Stimulated activated CD4-positive, alpha-beta T cell treated with anti-CD3 and anti-CD28 coated beads, Interleukin-4, amount 100 ng/mL, for 48 hours (primary cell): ENCODE results near the gene ADARB2.

Source experiments
- DNase-seq, 2 donors: peaks; one replicate each; pipeline ENCODE4 v3.0.0-alpha.2; 2020; ENCODE audit warnings: low read depth in 2 of 2

ADARB2 gene

DNA sequence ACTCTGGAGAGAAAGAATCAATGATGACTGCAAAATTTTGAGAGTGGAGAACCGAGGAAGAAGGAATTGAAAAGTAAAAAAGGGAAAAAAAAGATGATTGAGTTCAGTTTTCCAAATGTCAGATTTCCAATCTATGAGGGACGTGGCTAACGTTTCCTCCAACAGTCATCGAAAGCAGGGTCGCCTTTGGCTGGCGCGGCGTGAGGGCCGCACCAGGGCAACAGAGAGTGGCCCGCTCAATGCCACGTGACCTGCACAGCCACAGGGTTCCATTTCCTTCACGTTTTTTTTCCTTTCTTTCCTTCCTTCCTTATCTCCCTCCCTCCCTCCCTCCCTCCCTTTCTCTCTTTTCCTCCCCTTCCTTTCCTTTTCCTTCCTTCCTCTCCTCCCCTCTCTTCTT, 579.3 kb downstream of the ADARB2 start:
- DNase-seq: no peak

DNA sequence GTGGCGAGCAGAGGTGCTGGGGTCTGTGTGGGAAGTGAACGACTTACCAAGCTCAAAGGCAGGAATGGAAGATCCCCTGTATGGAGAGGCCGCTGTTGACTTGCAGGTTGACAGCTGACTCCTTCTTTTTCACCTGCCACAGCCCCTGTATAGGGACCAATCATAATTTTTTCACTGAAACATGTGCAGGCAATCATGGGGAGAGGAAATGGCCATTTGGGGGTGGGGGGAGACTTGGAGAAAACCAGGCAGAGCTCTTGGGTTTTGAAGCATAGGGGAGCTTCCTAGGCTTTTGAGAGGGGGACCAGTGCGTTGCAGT, 579.8 kb downstream of the ADARB2 start:
- DNase-seq: no peak

DNA sequence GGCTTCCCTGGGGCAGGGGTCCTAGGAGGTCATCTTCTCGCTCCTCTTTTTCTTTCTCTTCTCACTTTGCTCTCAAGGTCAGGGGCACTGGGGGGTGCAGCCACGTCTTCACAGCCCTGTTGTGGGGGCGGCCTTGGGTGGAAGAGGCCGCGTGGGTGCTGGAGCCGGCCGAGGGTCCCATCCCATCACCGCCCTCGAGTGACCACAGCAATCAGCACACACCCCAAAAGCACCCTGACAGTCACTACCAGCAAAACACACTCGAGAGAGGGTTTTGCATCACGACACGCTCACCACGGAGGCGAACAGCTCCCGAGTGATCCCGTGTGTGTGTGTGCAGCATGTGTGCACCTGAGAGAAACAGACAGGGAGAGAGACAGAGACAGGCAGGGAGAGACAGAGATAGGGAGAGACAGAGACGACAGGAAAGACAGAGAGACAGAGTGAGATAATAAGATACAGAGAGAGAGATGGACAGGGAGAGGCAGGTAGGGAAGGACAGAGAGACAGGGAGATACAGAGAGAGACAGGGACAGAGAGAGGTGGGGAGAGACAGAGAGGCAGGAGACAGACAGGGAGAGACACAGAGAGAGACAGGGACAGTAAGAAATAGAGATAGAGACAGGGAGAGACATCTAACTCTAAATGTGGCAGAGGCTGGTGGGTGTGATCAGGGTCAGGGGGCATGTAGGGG, 580.3 kb downstream of the ADARB2 start:
- no peak for DNase-seq

DNA sequence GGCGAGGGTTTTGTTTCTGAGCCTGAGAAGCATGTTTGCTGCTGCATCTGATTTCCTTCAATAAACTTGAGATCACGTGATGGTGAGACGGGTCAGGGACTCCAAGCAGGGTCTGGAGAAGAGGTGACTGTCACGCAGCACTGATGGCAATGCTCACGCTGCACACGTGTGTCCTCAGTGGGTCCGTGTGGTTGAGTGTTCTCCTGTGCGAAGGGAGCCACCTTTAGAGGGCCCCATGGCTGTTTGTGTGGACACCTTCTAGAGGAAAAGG, 580.8 kb downstream of the ADARB2 start:
- DNase-seq: no peak

DNA sequence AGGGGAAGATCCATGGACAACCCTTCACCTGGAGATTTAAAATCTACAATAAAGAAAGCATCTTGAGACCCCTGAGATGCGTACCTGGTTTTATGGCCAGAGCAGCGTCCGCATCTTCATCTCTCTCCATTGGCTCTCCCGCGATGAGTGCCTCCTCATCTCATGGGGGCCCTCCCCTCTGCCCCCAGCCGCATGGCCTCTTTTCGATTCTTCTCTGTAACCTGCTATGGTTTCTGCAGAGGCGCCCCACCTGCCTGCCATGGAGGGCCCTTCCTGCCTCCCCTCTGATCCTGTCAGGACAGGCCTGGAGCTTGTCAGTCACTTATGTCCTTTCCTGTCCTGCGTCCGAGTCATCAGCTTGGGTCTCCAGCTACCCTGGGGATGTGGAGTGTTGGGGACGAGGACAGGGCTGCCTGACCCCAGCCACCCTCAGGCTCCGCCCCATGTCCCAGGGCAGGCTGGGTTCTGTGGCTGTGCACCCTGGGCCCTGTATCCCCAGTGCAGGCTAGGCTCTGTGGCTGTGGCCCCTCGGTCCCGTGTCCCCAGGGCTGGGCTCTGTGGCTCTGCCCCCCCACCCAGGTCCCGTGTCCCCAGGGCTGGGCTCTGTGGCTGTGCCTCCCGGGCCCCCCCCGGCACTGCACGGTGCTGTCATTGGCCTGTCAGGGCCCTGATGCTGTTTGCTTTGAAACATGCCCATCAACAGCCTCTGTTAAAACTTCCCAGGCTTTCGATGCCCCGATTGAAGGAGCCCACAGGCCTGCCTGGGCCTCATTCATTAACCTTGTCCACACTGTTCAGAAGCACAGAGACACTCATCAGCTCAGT, 581.3 kb downstream of the ADARB2 start:
- no peak for DNase-seq

DNA sequence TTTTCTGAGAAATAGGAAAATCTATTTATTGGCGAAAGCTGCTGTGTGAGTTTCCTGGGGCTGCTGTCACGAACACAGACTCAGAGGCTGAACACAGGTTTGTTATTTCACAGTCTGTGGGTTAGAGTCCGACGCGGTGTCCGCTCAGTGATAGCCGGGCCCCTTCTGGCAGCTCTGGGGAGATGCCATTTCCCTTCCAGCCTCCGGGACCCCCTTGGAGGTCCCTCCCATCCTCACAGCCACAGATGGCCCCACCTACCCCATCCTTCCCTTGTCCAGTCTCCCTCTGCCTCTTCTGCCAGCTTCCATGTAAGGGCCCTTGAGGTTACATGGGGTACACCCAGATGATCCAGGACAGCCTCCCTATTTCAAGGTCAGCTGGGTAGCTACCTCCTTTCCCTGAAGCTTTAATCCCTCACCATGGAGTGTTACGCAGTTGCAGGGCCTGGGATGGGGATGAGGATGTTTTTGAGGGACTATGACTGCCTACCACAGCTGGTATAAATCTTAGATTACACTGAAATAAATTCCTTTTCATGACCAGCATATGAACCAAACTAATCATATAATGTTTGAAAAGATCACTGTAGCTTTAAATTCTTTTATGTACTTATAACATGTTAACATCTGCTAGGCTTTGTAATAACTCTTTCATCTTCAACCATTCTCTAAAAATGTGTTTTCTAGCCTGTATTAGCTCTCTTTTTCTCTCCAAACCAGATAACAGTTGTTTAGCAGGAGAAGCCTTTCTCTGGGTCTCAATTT, 582.6 kb downstream of the ADARB2 start:
- DNase-seq: no peak

DNA sequence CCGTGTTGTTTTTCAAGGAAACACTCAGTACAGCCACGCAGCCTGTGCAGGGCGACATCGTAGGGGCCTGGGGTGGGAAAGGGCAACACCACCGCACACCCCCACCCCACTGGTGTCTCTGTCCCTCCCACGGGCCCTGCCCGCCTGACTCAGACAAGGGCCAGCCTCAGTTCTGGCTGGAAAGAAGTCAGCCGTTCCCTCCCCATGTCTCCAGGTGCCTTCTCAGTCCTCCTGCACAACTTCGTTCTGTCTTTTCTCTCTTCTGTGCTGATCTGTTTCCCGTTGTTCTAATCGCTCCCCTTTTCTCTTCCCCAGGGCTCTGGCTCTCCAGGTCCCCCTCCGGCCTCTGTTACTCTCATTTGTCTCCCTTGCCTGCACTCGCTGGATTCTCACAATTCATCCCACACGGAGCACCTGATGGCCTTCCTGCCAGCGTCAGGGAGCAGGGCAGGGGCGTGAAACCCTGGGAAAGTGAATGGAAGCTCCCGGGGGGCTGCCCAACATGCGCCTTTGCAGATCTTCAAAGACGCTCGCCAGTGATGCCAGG, 583.4 kb downstream of the ADARB2 start:
- no peak for DNase-seq

DNA sequence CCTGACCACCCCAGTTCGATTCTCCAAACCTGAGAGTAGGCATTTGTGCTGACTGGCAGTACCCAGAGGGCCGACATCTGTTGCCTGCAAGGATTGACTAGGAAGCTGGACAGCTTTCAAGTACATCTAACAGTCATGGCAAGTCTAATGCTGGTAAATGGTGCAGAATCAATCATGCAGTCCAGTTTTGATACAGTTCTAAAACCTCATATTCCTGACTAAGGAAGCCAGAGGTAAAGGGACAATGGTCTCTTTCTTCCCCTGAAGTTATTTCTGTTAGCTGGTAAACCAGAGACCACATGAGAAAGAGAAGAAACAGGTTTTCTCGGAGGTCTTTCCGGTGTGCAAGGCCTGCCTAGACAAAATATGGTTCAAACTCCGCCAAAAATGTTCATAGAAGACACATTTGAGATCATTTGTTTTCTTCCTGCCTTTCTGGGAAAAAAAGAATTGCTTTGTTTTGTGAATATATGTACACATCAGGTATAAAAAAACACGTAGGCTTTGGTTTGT, 584.0 kb downstream of the ADARB2 start:
- DNase-seq: no peak

DNA sequence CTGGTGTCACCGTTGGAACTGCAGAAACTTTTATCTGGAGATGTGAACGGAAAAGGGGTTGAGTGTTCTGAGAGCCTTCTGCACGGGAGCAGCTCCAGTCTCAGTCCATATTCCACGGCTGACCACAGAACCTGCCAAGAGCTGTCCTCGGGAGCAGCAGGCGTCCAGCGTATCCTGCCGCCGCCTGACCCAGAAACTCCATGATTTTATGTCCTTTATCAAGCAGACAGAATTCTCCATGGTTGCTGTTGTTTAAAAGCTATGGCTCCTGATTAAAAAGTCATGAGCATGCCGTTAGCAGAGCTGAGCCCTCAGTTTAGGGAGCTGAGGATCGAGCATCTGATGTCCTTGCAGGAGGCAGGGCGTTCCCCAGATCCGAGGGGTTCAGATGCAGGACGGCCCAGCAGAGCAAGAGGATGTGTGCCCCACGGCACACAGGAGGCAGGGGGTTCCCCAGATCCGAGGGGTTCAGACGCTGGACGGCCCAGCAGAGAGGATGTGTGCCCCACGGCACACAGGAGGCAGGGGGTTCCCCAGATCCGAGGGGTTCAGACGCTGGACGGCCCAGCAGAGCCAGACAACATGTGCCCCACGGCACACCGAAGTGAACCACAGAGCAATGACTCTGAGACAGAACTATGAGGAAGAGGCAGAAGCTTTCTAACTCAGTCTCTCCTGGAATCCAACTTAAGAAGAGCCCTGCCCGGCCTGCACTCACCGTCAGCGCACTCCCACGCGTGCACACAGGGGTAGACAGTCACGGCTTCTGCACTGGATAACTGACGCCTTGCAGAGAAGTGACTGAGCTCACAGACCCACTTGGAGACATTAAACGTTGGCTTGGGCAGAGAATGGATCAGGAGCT, 584.7 kb downstream of the ADARB2 start:
- no peak for DNase-seq

DNA sequence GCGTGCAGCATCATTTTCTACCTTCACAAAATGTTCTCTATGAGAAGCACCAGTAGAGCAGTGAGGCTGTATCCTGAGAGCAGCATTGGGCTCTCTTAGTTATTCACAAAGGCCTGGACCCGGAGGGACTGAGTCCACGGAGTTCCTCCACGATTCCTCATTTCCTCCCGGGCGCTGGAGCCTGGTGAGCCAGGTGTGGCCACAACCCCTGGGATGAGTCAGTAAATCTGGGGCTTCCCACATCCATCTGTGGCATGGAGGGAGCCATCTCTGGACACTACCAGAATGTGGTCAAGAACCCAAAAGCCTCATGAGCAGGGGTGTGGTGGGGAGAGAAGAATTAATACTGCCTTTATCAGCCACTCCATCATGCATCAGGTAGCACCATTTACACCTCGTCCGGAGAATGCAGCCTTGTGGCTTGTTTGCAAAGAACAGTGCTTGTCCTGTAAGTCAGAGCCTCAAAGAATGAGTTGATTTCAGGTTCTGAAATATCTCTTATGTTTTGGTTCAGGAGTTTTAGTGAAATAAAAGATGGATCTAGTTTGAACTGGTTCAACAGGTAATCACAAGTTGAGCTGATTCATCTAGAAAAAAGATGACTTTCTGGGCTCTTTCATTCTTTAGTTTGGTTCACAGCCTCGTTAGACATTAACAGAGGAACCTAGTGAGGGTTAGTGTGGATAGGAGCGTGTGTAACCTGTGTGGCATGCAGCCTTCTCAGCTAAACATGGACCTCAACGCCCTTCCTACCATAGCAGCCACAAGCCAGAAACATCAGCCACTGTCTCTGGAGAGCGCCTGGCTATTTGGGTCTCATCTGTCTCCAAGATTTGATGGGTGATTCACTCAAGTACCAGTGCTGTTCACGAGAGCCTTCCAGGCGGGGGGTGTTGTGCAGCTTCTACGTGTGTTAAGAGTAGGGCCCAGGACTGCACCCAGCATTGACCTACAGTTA, 586.0 kb downstream of the ADARB2 start:
- DNase-seq: no peak

DNA sequence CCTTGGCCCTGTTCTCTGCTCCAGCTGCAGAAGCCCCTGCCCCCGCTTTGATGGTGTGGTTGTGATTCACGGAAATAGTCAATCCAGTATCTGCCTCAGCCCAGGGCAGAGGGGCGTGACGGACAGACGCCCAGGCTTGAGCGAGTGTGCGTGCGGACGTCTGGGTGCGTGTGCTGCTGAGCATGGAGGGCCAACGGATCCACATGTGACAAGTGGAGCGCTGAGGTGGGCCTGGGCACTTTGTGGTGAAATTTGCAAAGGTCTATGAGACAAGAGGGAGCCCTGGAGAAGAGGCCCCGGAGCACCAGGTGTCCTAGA, 586.7 kb downstream of the ADARB2 start:
- DNase-seq: no peak

DNA sequence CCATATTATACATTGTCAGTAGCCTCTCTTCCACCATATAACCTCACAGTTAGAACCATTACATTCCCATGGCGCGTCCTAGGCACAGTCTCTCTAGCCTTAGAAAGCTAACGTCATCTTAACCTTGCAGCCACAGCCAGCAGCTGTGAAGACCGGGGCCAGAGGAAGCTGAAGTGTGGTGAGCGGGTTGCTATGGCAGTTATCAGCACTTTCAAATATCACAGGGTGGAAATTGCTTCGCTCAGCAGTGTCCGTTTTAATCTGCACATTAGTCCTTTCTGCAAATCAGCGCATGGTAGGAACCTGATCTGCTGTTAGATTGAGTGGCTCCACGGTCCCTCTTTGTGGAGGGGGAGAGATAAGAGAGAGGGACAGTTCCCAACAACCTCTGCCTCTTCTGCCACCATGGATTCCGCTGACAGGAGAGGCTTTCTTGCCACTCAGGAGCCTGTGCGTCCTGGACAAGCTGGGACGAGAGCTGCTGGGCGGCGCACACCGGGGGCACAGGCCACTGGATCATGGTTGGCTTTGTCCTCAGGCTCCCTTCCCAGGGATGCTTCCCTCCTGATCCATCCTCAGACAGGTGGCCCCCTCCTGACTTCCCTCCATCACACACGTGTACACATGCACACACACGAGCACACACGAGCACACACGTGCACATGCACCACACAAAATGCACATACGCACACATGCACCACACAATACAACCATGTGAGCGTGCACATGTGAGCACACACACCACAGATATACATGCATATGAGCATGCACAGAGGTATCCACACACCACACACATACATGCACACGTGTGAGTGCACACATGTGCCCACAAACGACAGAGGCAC, 587.3 kb downstream of the ADARB2 start:
- peak in 1 of 2 donors; percentile 5 for DNase-seq

DNA sequence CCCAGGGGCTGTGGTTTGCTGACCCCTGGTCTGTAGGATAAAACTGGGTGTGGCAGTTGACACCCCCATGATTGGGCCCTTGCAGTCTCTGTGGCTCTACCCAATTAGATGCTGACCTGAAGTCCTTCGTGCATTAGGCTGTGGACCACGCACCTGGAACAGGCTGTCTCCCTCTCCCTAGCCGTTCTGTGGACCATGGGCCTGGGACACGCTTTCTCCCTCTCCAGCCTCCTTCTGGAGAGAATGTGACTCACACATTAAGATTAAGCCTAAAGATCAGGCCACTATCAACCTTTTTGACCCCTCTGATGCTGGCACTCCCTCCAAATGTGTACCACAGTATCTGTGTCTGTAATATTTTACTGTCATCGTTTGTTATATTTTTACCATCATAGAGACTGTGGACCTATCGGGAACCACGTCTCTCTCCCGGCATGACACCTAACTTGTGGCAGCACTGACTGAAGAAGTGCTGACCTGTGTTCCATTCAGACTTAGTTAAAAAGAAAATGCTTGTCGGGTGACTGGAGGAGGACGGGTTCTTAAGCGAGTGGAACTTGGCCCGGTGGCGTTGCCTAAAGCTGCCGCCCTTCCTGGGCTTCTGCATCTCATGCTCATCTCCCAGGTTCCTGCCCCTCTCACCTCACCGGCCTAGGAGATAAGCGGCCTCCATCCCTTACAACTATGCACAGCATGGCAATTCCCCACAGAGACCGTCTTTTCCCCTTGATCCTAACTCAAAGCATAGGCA, 588.3 kb downstream of the ADARB2 start:
- no peak for DNase-seq

DNA sequence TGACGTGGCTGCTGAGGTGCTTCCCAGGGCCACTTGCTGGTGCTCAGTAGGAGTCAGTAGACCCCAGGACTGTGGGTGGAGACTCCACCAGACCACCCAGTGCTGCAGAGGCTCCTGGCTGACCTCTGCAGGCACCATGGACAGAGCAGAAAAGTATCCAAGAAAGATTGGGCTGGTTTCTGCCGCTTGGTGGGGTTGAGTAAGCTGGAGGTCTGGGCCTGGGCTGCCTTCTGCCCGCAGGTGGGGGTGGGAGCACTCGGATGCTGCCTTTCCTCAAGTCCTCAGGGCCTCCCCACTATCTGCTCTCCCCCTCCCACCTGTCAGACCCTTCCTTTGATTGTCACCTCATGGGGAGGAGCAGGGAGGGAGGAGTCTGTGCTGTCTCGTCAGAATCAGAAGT, 589.5 kb downstream of the ADARB2 start:
- DNase-seq: no peak

DNA sequence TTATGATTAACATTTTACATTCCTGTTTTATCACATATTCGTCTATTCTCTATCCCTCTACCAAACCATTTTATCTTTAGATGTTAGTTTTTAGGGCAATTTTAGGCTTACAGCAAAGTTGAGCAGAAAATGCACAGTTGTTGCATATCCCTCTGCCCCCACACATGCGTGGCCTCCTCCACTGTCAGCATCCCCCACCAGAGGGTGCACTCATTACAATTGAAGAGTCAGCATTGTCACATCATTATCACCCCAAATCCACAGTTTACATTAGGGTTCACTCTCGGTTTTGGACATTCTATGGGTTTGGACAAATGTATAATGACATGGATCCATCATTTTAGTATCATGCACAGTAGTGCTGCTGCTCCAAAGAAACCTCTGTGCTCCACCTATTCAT, 594.7 kb downstream of the ADARB2 start:
- no peak for DNase-seq

DNA sequence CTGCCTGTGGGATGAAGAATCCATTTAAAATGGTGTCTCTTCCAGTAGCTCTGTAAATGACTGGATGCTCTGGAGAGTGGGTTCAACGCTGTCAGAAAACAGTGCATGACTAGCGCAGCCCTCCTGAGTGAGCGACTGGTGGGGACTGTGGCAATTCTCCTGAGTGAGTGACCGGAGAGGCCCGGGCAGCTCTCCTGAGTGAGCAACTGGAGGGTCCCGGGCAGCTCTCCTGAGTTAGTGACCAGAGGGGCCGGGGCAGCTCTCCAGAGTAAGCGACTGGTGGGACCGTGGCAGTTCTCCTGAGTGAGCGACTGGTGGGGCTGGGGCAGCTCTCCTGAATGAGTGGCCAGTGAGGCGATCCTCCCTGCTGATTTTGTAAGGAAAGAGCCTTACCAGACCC, 595.6 kb downstream of the ADARB2 start:
- DNase-seq: no peak

DNA sequence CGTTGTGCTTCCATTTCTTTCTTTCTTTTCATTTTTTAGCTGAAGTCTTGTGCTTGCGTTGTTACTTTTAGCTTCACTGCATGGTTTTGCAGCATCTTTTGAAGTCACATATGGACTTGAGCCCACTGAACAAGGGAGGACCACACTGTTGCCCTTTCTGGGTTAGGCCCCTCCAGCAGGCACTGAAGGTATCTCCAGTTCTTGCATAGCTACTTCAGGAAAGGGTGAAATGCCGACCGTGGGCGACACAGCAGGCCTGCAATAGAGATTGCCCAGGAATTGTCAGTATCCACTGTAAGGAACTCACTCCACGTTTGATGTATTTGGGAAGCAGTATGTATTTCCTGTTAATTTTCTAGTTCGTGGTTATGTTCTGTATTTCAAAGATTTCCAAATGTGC, 596.1 kb downstream of the ADARB2 start:
- no peak for DNase-seq

DNA sequence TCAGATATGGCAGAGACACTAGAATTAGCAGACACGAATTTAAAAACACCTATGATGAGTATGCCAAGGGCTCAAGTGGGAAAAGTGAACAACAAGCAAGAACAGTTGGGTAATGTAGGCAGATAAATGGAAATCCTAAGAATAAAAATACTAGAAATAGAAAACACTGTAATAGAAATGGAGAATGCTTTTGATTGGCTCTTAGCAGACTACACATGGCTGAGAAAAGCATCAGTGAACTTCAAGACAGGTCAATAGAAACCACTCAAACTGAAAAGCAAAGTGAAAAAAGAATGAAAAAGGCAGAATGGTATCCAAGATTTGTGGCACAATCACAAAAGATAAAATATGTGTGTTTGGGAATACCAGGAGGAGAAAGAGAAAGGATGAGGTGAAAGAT, 598.8 kb downstream of the ADARB2 start:
- DNase-seq: no peak
